Measurements from ENCODE around the gene CABLES2. TPM values are rescaled to one million over a fixed set of nuclear protein-coding genes. Genes with fewer than 3 reads are reported as not detected.

Gene CABLES2
- total RNA-seq, 4 donors from 2014 or later, result 2.0 to 3.8 (median 2.2) TPM

DNA sequence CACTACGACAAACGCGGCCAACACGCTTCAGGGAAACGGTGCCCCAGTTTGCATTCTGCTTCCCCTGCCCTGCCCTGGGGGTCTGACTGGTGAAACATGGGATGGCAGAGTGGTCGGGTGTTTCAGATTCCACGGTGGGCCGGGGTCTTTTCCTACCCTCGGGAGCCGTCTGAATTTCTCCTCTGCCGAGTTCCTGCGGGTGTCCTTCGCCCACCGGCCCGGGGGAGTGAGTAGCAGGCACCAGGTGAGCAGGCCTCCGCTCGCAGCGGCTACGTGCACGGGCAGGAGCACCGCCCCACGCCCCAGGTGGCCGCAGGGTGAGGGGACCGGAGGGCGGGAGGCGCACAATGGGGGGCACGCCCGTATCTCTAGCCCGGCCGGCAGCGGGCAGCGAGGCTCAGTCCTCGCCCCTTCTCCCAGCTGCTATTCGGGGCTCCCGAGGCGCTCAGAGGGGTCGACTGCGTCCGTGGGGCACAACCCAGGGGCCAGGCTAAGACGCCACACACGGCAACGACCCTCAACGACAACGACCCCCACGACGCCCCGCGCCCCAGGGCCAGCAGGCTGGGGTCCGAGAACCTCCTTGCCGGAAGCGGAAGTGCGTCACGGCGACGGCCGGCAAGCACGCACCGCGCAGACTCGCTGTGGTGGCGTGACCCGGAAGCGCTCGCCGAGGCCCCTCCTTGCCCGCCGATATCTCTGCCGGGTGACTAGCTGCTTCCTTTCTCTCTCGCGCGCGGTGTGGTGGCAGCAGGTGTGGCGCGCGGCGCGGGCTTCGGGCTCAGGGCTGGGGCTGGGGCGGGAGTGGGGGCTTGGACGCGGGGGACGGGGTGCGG lies 20.5 kb downstream of the CABLES2 start, which contains the start of gene RPS21:
Gene RPS21 (plus strand): TSS at position 721 of the 836 bp plus-strand sequence. CDS start 236 bp downstream, outside the sequence.
- TF ChIP-seq POLR2A (IDR thresholded peaks at IDR 0.05) (peak in 3 of 4 donors; percentile 70 to 92 (median 79)), CTCF (IDR thresholded peaks at IDR 0.05) (peak in 2 of 6 experiments; percentile 4 to 30)
- Histone ChIP-seq H3K36me3 (peaks cover 0 to 42% (median 10%) of the 10 kb centered on the region in 3 donors), H3K4me3 (peak within 1 kb of the TSS; percentile 83 to 100 (median 97)), H3K27me3 (no peaks in the 10 kb centered on the region), H3K27ac (peak within 1 kb of the TSS; percentile 98 to 99 (median 98)), H3K4me1 (peaks cover 15 to 60% (median 32%) of the 10 kb centered on the region in 3 donors), H3K9me3 (no peaks in the 10 kb centered on the region)
- intact Hi-C loops (cut with DNase I), result no loop called here
- 0 to 4% methylated on average over 3 to 5 of the region's 83 CpGs for WGBS, 2 donors
- DNase-seq, result peak; percentile 77

GRCh38 chr20:62382306-62383198 lies 24.5 kb downstream of the CABLES2 start:
- H3K9me3 ChIP-seq, result no peaks in the 10 kb centered on the region
- peak; percentile 26 for DNase-seq
- 46 to 53% methylated on average over 11 to 12 of the region's 18 CpGs for WGBS, 2 donors
- intact Hi-C loops (cut with DNase I), result loop anchor here (5.0 kb wide), 1 partner anchor 80 kb away; the partner anchor contains the start of gene ADRM1
- peaks cover 0 to 5% (median 0%) of the 10 kb centered on the region in 3 donors for H3K36me3 ChIP-seq
- peak overlapping the region in 3 of 4 donors; percentile 18 to 93 (median 87) for H3K27ac ChIP-seq
- peaks cover 22 to 80% (median 53%) of the 10 kb centered on the region in 3 donors for H3K4me1 ChIP-seq
- TF ChIP-seq CTCF (IDR thresholded peaks at IDR 0.05) (peak; percentile 87 to 96 (median 90)), POLR2A (IDR thresholded peaks at IDR 0.05) (no peak)
- no peak overlapping the region for H3K4me3 ChIP-seq
- no peaks in the 10 kb centered on the region for H3K27me3 ChIP-seq

DNA sequence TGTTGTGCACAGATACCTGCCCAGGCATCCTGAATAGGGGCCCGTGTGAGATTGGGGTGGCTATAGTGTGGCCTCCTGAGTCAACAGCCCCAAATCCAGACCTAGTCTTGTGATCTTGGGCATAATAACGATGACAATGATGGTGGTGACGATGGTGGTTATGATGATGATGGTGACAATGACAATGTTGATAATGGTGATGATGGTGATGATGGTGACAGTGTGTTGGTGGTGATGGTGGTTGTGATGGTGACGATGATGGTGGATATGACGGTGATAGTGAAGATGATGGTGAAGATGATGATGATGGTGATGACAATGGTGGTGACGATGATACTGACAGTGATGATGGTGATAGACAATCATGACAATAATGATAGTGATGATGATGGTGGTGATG lies 25.2 kb downstream of the CABLES2 start:
- H3K9me3 ChIP-seq, result no peaks in the 10 kb centered on the region
- DNase-seq, result no peak
- no peak overlapping the region for H3K4me3 ChIP-seq
- H3K27me3 ChIP-seq, result no peaks in the 10 kb centered on the region
- H3K36me3 ChIP-seq, result peaks cover 0 to 5% (median 0%) of the 10 kb centered on the region in 3 donors
- intact Hi-C loops (cut with DNase I), result loop anchor here (5.0 kb wide), 1 partner anchor 80 kb away; the partner anchor contains the start of gene ADRM1
- H3K4me1 ChIP-seq, result peaks cover 27 to 85% (median 59%) of the 10 kb centered on the region in 3 donors
- 76 to 81% methylated on average over 6 of the region's 6 CpGs for WGBS, 2 donors
- TF ChIP-seq CTCF (IDR thresholded peaks at IDR 0.05), result no peak
- TF ChIP-seq POLR2A (IDR thresholded peaks at IDR 0.05), result no peak
- H3K27ac ChIP-seq, result peak overlapping the region; percentile 76 to 93 (median 85)

DNA sequence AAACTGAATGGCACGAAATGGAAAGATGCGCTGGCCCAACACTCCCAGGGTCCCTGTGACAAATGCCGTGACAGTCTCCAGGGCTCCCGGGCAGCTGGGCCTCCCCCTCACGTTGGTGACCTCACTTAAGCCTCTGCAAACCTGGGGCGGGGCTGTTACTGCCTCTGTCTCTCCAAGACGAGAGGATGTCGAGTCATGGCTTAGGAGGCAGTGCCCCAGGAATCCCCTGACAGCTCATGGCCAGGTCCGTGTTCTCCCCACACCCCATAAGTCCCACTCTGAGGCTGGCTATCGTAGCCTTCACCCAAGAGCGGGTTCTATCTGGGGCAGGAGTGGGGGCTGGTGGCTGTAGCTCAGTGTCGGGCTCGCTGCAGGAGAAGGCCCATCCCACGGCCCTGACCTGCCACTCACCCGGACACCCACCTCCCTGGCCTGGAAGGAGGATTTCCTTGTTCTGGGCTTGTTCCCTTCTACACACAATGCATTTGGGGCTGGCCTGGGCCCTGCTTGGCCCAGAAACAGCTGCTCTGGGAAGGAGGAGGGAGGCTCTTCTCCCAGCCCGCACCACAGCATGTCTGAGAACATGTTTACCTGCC lies 25.8 kb downstream of the CABLES2 start:
- TF ChIP-seq POLR2A (IDR thresholded peaks at IDR 0.05) (no peak), CTCF (IDR thresholded peaks at IDR 0.05) (peak in 2 of 6 experiments; percentile 2 to 28)
- Histone ChIP-seq H3K27ac (peak overlapping the region; percentile 76 to 93 (median 85)), H3K36me3 (peaks cover 0 to 5% (median 0%) of the 10 kb centered on the region in 3 donors), H3K4me3 (no peak overlapping the region), H3K4me1 (peaks cover 32 to 88% (median 64%) of the 10 kb centered on the region in 3 donors), H3K9me3 (no peaks in the 10 kb centered on the region), H3K27me3 (no peaks in the 10 kb centered on the region)
- WGBS, 2 donors, result 31 to 45% methylated on average over 7 to 9 of the region's 16 CpGs
- intact Hi-C loops (cut with DNase I), result loop anchor here (5.0 kb wide), 1 partner anchor 79 kb away; the partner anchor contains the start of gene ADRM1
- no peak for DNase-seq
